GM21381 (cell line): Measurements from ENCODE around the gene CAMTA1.

Experiments
- ATAC-seq: cut with Tn5 transposase; IDR thresholded peaks from one replicate; pipeline ENCODE4 v1.9.1; 2021; ENCODE audit warnings: mild to moderate bottlenecking, moderate library complexity; ENCODE audit not compliant: unreplicated experiment

Gene CAMTA1

GRCh38 chr1:7292036-7292681 lies 506.9 kb downstream of the CAMTA1 start:
- ATAC-seq = no peak

GRCh38 chr1:7292714-7293419 lies 507.6 kb downstream of the CAMTA1 start:
- ATAC-seq = no peak

- no peak for ATAC-seq
Measured at GRCh38 chr1:7293702-7294629, 508.7 kb downstream of the CAMTA1 start.

GRCh38 chr1:7294636-7295035 lies 509.4 kb downstream of the CAMTA1 start:
- no peak for ATAC-seq

- no peak for ATAC-seq
Measured at GRCh38 chr1:7295946-7296345, 510.7 kb downstream of the CAMTA1 start.

- ATAC-seq = no peak
Measured at GRCh38 chr1:7296968-7297367, 511.7 kb downstream of the CAMTA1 start.

GRCh38 chr1:7298145-7298544 lies 512.9 kb downstream of the CAMTA1 start:
- no peak for ATAC-seq

- no peak for ATAC-seq
Measured at GRCh38 chr1:7298749-7299151, 513.5 kb downstream of the CAMTA1 start.

GRCh38 chr1:7299329-7299799 lies 514.1 kb downstream of the CAMTA1 start:
- ATAC-seq = no peak

- no peak for ATAC-seq
Measured at GRCh38 chr1:7299994-7300393, 514.7 kb downstream of the CAMTA1 start.

- no peak for ATAC-seq
Measured at GRCh38 chr1:7300893-7301663, 515.8 kb downstream of the CAMTA1 start.

- no peak for ATAC-seq
Measured at GRCh38 chr1:7301664-7301981, 516.4 kb downstream of the CAMTA1 start.

GRCh38 chr1:7302126-7302525 lies 516.9 kb downstream of the CAMTA1 start:
- ATAC-seq = no peak

GRCh38 chr1:7302873-7303272 lies 517.6 kb downstream of the CAMTA1 start:
- no peak for ATAC-seq

GRCh38 chr1:7303554-7304317 lies 518.5 kb downstream of the CAMTA1 start:
- ATAC-seq = no peak

GRCh38 chr1:7313081-7313546 lies 527.9 kb downstream of the CAMTA1 start:
- no peak for ATAC-seq

- no peak for ATAC-seq
Measured at GRCh38 chr1:7313826-7314225, 528.6 kb downstream of the CAMTA1 start.

- no peak for ATAC-seq
Measured at GRCh38 chr1:7315316-7315715, 530.1 kb downstream of the CAMTA1 start.

- ATAC-seq = no peak
Measured at GRCh38 chr1:7315946-7316345, 530.7 kb downstream of the CAMTA1 start.

- ATAC-seq = no peak
Measured at GRCh38 chr1:7317888-7318287, 532.6 kb downstream of the CAMTA1 start.
